GM18873 (cell line): ENCODE measurements around the gene OTOG.
"Not testable (repeated sequence)": the region's sequence is repeated elsewhere in the genome, so short reads cannot be mapped to it uniquely, and the experiment has no call there.

Experiments
- ATAC-seq: cut with Tn5 transposase; IDR thresholded peaks from one replicate; pipeline ENCODE4 v1.9.1; 2021; ENCODE audit warnings: mild to moderate bottlenecking, moderate library complexity, moderate number of reproducible peaks; ENCODE audit not compliant: unreplicated experiment, low FRiP score

The OTOG gene

GRCh38 chr11:17612221-17613188, 65.4 kb downstream of the OTOG start:
- ATAC-seq = no peak

GRCh38 chr11:17613428-17613962, 66.4 kb downstream of the OTOG start:
- no peak for ATAC-seq

- no peak for ATAC-seq
Measured at GRCh38 chr11:17613983-17614382, 66.9 kb downstream of the OTOG start.

GRCh38 chr11:17622711-17623110, 75.7 kb downstream of the OTOG start:
- not testable (repeated sequence) for ATAC-seq

GRCh38 chr11:17629113-17629512, 82.1 kb downstream of the OTOG start:
- ATAC-seq = no peak

GRCh38 chr11:17630936-17631335, 83.9 kb downstream of the OTOG start:
- ATAC-seq = no peak

GRCh38 chr11:17631702-17632365, 84.8 kb downstream of the OTOG start:
- ATAC-seq = no peak

GRCh38 chr11:17633279-17633986, 86.4 kb downstream of the OTOG start:
- ATAC-seq = no peak

- no peak for ATAC-seq
Measured at GRCh38 chr11:17633987-17634775, 87.1 kb downstream of the OTOG start.

- no peak for ATAC-seq
Measured at GRCh38 chr11:17634776-17635550, 87.9 kb downstream of the OTOG start.

- no peak for ATAC-seq
Measured at GRCh38 chr11:17635551-17635938, 88.5 kb downstream of the OTOG start.

GRCh38 chr11:17636721-17637120, 89.7 kb downstream of the OTOG start:
- no peak for ATAC-seq

GRCh38 chr11:17637901-17638300, 90.8 kb downstream of the OTOG start:
- no peak for ATAC-seq

- ATAC-seq = no peak
Measured at GRCh38 chr11:17638311-17638710, 91.3 kb downstream of the OTOG start.

- ATAC-seq = no peak
Measured at GRCh38 chr11:17639091-17639490, 92.0 kb downstream of the OTOG start.

GRCh38 chr11:17639781-17640180, 92.7 kb downstream of the OTOG start:
- ATAC-seq = no peak

GRCh38 chr11:17640493-17641164, 93.6 kb downstream of the OTOG start:
- ATAC-seq = no peak

- ATAC-seq = no peak
Measured at GRCh38 chr11:17641792-17642350, 94.8 kb downstream of the OTOG start.
